DND-41 (cell line): ENCODE results near the gene MAP7D1.

Experiments
- ATAC-seq: fragments of 200-7000 bp; cut with Tn5 transposase; 3 replicates; pipeline ENCODE4 v1.9.1; 2021; ENCODE audit warnings: low read depth; ENCODE audit not compliant: insufficient read depth
- DNase-seq: peaks from one replicate; pipeline ENCODE4 v3.0.0-alpha.2; 2020
- H2AFZ ChIP-seq: 2 replicates; pipeline ENCODE4 v1.6.0; 2012; ENCODE audit warnings: low read depth, low read length
- H3K27ac ChIP-seq: 2 replicates; pipeline ENCODE4 v1.5.1; 2012; ENCODE audit warnings: low read length, inconsistent platforms
- H3K27me3 ChIP-seq: fragments of 200-600 bp; sonication (generic); 2 replicates; pipeline ENCODE4 v1.6.0; 2012; ENCODE audit warnings: low read length, mild to moderate bottlenecking, inconsistent platforms; ENCODE audit not compliant: insufficient read depth, poor library complexity
- H3K36me3 ChIP-seq: 2 replicates; pipeline ENCODE4 v1.5.1; 2012; ENCODE audit warnings: low read length, inconsistent platforms; ENCODE audit not compliant: insufficient read depth
- H3K4me1 ChIP-seq: 2 replicates; pipeline ENCODE4 v1.5.1; 2012; ENCODE audit warnings: mild to moderate bottlenecking, low read length; ENCODE audit not compliant: insufficient read depth
- H3K4me2 ChIP-seq: 2 replicates; pipeline ENCODE4 v1.6.0; 2012; ENCODE audit warnings: mild to moderate bottlenecking, moderate library complexity, low read length, inconsistent platforms; ENCODE audit not compliant: insufficient read depth
- H3K4me3 ChIP-seq, 2 experiments: fragments of 200-600 bp in 1 of 2; shearing (Covaris generic) in 1 of 2; 2 replicates each; pipeline ENCODE4 v1.5.1; 2012 to 2016; ENCODE audit warnings: inconsistent platforms in 2 of 2, low read length in 2 of 2, mild to moderate bottlenecking in 2 of 2, low read depth in 1 of 2, moderate library complexity in 1 of 2
- H3K79me2 ChIP-seq: 2 replicates; pipeline ENCODE4 v1.6.0; 2012; ENCODE audit warnings: low read length, inconsistent platforms; ENCODE audit not compliant: insufficient read depth
- H3K9ac ChIP-seq: 2 replicates; pipeline ENCODE4 v1.6.0; 2012; ENCODE audit warnings: low read depth, mild to moderate bottlenecking, inconsistent platforms, low read length, moderate library complexity
- H3K9me3 ChIP-seq: 2 replicates; pipeline ENCODE4 v1.5.1; 2012; ENCODE audit warnings: low read length, moderate library complexity, mild to moderate bottlenecking, inconsistent platforms; ENCODE audit not compliant: insufficient read depth, severe bottlenecking
- H4K20me1 ChIP-seq: 2 replicates; pipeline ENCODE4 v1.6.0; 2012; ENCODE audit warnings: low read length; ENCODE audit not compliant: insufficient read depth
- CTCF ChIP-seq: IDR thresholded peaks from 2 replicates; pipeline ENCODE4 v1.5.1; 2012; ENCODE audit warnings: borderline replicate concordance, low read length, moderate library complexity, mild to moderate bottlenecking; ENCODE audit not compliant: poor library complexity, severe bottlenecking; ENCODE audit errors: extremely low read depth
- EZH2 ChIP-seq: IDR thresholded peaks from 3 replicates; pipeline ENCODE4 v1.6.1; 2012; ENCODE audit warnings: borderline replicate concordance, low read depth, mild to moderate bottlenecking, moderate library complexity, low read length, inconsistent platforms; ENCODE audit not compliant: severe bottlenecking

Gene MAP7D1

DNA sequence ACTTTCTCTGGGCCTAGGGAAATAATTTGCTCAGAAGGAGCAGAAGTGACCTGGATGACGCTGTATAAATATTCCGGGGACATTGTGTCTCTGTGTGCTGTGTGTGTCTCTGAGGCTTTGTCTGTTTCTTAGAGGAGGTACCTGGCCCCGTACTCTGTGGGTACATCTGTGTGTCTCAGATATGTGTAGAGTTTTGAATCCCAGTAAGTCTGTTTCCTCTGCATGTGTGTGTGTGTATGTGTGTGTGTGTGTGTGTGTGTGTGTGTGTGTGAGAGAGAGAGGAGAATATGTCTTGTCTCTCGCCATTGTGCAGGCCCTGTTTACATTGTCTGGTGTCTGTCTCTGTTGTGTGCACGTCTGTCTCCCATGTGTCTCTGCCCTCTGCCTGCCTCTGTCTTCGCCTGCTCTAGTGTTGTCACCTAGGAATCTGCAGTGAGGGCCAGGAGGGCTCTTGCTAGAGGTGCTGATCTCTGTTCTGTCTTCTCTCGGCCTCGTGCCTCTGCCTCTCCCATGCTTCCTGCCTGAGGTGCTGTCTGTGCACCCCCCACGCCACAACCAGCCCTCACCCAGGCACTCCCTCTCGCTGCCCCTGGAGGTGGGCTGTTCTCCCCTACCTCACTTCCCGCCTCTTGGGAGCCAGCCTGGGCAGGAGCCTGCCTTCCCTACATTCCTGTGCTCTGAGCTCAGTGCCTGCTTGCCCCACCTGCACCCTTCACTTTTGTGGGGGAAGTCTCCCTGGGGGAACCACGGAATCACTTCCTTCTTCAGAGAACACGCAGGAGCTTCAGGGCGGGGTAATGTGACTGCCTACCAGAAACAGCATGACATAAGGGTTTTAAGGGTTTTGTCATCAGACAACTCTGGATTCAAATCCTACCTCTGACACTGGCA lies 5.9 kb downstream of the MAP7D1 start:
- Histone ChIP-seq H2AFZ (no peak overlapping the region), H4K20me1 (peaks cover 46% of the 10 kb centered on the region), H3K36me3 (peaks cover 38% of the 10 kb centered on the region), H3K9me3 (no peaks in the 10 kb centered on the region), H3K4me1 (peaks cover 52% of the 10 kb centered on the region), H3K27ac (peak overlapping the region; percentile 84), H3K79me2 (peaks cover 99% of the 10 kb centered on the region), H3K27me3 (no peaks in the 10 kb centered on the region), H3K9ac (peak overlapping the region; percentile 59), H3K4me3 (peak overlapping the region in 1 of 2 experiments; percentile 52; a peak in 1 of 4 replicates), H3K4me2 (peak overlapping the region; percentile 61)
- DNase-seq (peak; percentile 48), ATAC-seq (peak; percentile 16; the same call in 1 of the 3 replicates)
- TF ChIP-seq EZH2 (no peak), CTCF (no peak)

DNA sequence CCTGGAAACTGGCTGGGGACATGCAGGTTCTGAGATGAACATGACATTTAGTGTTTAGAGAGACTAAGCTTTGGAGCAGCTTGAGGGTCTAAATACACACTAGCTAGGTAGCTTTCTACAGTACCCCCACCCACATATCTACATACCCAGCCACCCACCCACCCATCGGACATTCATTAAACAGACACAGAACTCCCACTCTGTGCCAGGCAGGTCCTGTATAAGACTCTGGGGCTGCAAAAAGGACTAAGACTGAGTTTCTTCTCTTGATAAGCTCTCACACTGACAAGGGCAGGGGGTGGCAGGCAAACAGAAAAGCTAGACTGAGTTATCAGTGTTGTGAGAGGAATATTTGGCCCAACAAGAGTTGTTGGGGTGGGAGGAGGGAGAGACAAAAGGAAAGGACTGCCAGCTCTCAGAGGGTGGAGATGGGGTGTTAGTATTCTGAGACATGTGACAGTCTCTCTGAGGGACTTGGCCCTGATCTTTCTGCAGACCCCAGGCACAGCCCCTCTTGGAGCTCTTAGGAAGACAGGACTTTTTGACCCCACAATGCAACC lies 6.8 kb downstream of the MAP7D1 start:
- Histone ChIP-seq H3K4me2 (no peak overlapping the region), H4K20me1 (peaks cover 49% of the 10 kb centered on the region), H2AFZ (no peak overlapping the region), H3K27ac (no peak overlapping the region), H3K4me1 (peaks cover 44% of the 10 kb centered on the region), H3K36me3 (peaks cover 47% of the 10 kb centered on the region), H3K79me2 (peaks cover 99% of the 10 kb centered on the region), H3K9ac (no peak overlapping the region), H3K9me3 (no peaks in the 10 kb centered on the region), H3K27me3 (no peaks in the 10 kb centered on the region), H3K4me3 (no peak overlapping the region)
- TF ChIP-seq EZH2 (no peak), CTCF (no peak)
- no peak for ATAC-seq
- no peak for DNase-seq

DNA sequence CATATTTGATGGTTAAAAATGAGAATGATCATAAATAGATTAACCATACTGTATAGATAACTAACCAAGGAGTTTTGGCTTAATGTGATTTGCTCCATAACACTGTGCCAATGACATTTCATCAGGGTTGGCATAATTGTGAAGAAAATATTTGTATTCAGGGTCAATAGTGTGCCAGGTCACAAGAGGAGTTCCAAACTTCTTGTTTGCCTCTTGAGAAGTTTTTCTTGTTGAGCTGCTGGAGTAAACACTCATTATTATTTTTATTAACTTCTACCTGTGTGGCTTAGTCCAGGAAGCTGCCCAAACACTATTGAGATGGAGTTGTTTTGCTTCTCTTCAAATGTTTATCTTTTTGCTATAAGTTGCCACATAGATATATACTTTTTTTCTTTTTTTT lies 7.5 kb downstream of the MAP7D1 start:
- no peak for ATAC-seq
- Histone ChIP-seq H3K4me2 (no peak overlapping the region), H3K4me1 (peaks cover 37% of the 10 kb centered on the region)

More for the DNA sequence above, 7.5 kb downstream of the MAP7D1 start:
- TF ChIP-seq EZH2 (no peak), CTCF (no peak)
- Histone ChIP-seq H3K27me3 (no peaks in the 10 kb centered on the region), H2AFZ (no peak overlapping the region), H3K4me3 (no peak overlapping the region), H3K79me2 (peaks cover 98% of the 10 kb centered on the region), H4K20me1 (peaks cover 43% of the 10 kb centered on the region), H3K9me3 (no peaks in the 10 kb centered on the region), H3K27ac (no peak overlapping the region), H3K9ac (no peak overlapping the region), H3K36me3 (peaks cover 43% of the 10 kb centered on the region)
- no peak for DNase-seq
